ENCODE results near the gene CARS1.

DNA sequence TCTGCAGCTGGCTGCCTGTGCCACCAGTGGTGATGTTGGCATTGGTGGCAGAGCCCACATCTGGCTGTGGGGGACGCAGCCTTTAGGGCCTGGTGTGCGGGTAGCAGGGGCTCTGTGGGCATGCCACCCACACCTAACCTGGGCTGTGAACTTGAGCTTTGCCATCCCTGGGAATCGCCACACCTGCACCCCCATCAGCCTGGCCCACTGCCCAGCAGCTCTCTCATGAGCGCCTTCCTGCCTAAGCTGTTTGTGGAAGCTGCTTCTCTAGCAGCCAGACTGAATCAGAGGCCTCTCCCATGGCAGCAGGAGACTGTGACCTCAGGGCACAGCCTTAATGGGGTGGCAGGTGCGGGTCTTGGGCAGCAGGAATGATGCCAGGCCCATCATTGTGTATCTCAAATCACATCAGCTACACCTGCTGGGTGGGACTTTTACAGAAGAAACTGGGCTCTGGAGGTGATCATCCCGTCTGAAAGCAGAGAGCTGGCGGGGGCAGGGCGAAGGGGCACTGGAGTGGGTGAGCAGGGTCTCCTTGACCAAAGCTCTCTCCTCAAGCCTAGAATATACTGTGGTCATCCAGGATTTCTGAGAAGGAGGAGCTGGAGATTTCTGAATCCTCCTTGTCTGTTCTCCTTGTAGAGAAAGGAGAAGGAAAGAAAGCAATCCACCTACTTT, 17.8 kb upstream of the CARS1 start:
- TF ChIP-seq POLR2A (IDR thresholded peaks at IDR 0.05; ENCODE audit: control extremely low read depth in 1 of 2, low read depth in 2 of 2, low read length in 2 of 2) (no peak), POU5F1 (IDR thresholded peaks at IDR 0.05; ENCODE audit: low read depth, low read length) (no peak), NRF1 (IDR thresholded peaks at IDR 0.05; ENCODE audit: low read depth, low read length) (no peak), TAF1 (IDR thresholded peaks at IDR 0.05; ENCODE audit: low read depth, low read length) (no peak), CREB1 (IDR thresholded peaks at IDR 0.05) (no peak), NANOG (IDR thresholded peaks at IDR 0.05; ENCODE audit: insufficient read depth, low read depth, low read length, poor library complexity, severe bottlenecking) (no peak), YY1 (IDR thresholded peaks at IDR 0.05; ENCODE audit: low read depth, low read length) (no peak), BACH1 (IDR thresholded peaks at IDR 0.05; ENCODE audit: low read length) (no peak), EZH2 (IDR thresholded peaks at IDR 0.05; ENCODE audit: low read depth, low read length, severe bottlenecking) (no peak), GTF2F1 (IDR thresholded peaks at IDR 0.05; ENCODE audit: borderline replicate concordance, low read depth, low read length) (no peak), CBX5 (IDR thresholded peaks at IDR 0.05; ENCODE audit: low read depth, low read length) (no peak)
- TF ChIP-seq, protein P1, sequence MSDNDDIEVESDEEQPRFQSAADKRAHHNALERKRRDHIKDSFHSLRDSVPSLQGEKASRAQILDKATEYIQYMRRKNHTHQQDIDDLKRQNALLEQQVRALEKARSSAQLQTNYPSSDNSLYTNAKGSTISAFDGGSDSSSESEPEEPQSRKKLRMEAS (IDR thresholded peaks at IDR 0.05), result no peak
- TF ChIP-seq, protein P2, sequence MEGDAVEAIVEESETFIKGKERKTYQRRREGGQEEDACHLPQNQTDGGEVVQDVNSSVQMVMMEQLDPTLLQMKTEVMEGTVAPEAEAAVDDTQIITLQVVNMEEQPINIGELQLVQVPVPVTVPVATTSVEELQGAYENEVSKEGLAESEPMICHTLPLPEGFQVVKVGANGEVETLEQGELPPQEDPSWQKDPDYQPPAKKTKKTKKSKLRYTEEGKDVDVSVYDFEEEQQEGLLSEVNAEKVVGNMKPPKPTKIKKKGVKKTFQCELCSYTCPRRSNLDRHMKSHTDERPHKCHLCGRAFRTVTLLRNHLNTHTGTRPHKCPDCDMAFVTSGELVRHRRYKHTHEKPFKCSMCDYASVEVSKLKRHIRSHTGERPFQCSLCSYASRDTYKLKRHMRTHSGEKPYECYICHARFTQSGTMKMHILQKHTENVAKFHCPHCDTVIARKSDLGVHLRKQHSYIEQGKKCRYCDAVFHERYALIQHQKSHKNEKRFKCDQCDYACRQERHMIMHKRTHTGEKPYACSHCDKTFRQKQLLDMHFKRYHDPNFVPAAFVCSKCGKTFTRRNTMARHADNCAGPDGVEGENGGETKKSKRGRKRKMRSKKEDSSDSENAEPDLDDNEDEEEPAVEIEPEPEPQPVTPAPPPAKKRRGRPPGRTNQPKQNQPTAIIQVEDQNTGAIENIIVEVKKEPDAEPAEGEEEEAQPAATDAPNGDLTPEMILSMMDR (IDR thresholded peaks at IDR 0.05; ENCODE audit: control extremely low read depth in 1 of 3, insufficient read depth in 1 of 3, low read depth in 1 of 3, low read length in 3 of 3), result no peak
